ENCODE measurements around the gene CALML4. TPM values are rescaled to one million over a fixed set of nuclear protein-coding genes. Genes with fewer than 3 reads are reported as not detected.
"Not testable (repeated sequence)": the region's sequence is repeated elsewhere in the genome, so short reads cannot be mapped to it uniquely, and the experiment has no call there.

The CALML4 gene
- total RNA-seq, 4 donors from 2014 or later: 8.6 to 10.3 (median 9.0) TPM

GRCh38 chr15:68217341-68217740, 12.2 kb upstream of the CALML4 start:
- DNase-seq (ENCODE audit: low spot score) (no peak), ATAC-seq (ENCODE audit: low FRiP score) (no peak)
- TF ChIP-seq CTCF (IDR thresholded peaks at IDR 0.05): no peak

GRCh38 chr15:68214838-68215254, 9.7 kb upstream of the CALML4 start:
- TF ChIP-seq CTCF (IDR thresholded peaks at IDR 0.05): no peak
- ATAC-seq (ENCODE audit: low FRiP score) (no peak), DNase-seq (ENCODE audit: low spot score) (no peak)

- no peak for ATAC-seq (ENCODE audit: low FRiP score)
- DNase-seq (ENCODE audit: low spot score): no peak
- no peak for TF ChIP-seq CTCF (IDR thresholded peaks at IDR 0.05)
Observed at GRCh38 chr15:68213991-68214837, 9.1 kb upstream of the CALML4 start.

- not testable (repeated sequence) for DNase-seq (ENCODE audit: low spot score); ATAC-seq (ENCODE audit: low FRiP score)
Observed at GRCh38 chr15:68213491-68213845, 8.3 kb upstream of the CALML4 start.

GRCh38 chr15:68211656-68212320, 6.7 kb upstream of the CALML4 start:
- TF ChIP-seq CTCF (IDR thresholded peaks at IDR 0.05): no peak
- DNase-seq (ENCODE audit: low spot score) (peak; percentile 9), ATAC-seq (ENCODE audit: low FRiP score) (no peak)

- DNase-seq (ENCODE audit: low spot score) (peak; percentile 58), ATAC-seq (ENCODE audit: low FRiP score) (peak; percentile 15)
- TF ChIP-seq CTCF (IDR thresholded peaks at IDR 0.05): no peak
Observed at GRCh38 chr15:68210821-68211655, 5.9 kb upstream of the CALML4 start.

GRCh38 chr15:68210409-68210756, 5.3 kb upstream of the CALML4 start:
- no peak for ATAC-seq (ENCODE audit: low FRiP score)
- peak; percentile 4 for DNase-seq (ENCODE audit: low spot score)
- TF ChIP-seq CTCF (IDR thresholded peaks at IDR 0.05): no peak

Measured in omental fat pad (tissue), 4 donors.